Suppressor macrophage treated with lipopolysaccharide for 4 hours (primary cell): ENCODE measurements around the gene BID.

Experiments used
- DNase-seq: peaks from one replicate; pipeline ENCODE4 v3.0.0-alpha.2; 2020

The BID gene

GRCh38 chr22:17802822-17803221 lies 28.6 kb upstream of the BID start:
- DNase-seq: no peak

GRCh38 chr22:17802411-17802810 lies 28.1 kb upstream of the BID start:
- no peak for DNase-seq

- peak; percentile 91 for DNase-seq
These were observed 23.7 kb upstream of the BID start for GRCh38 chr22:17797721-17798559.

GRCh38 chr22:17796695-17797094 lies 22.4 kb upstream of the BID start:
- no peak for DNase-seq

GRCh38 chr22:17795661-17796548 lies 21.6 kb upstream of the BID start:
- DNase-seq: no peak

GRCh38 chr22:17794726-17795542 lies 20.7 kb upstream of the BID start:
- DNase-seq: no peak

- no peak for DNase-seq
These were observed 18.7 kb upstream of the BID start for GRCh38 chr22:17792854-17793434.

- no peak for DNase-seq
These were observed 18.0 kb upstream of the BID start for GRCh38 chr22:17792299-17792698.

GRCh38 chr22:17791196-17791595 lies 16.9 kb upstream of the BID start:
- DNase-seq: no peak

GRCh38 chr22:17789379-17790200 lies 15.3 kb upstream of the BID start:
- no peak for DNase-seq

- DNase-seq: no peak
These were observed 14.5 kb upstream of the BID start for GRCh38 chr22:17788528-17789378.

GRCh38 chr22:17787716-17788330 lies 13.6 kb upstream of the BID start:
- no peak for DNase-seq

GRCh38 chr22:17787241-17787640 lies 13.0 kb upstream of the BID start:
- no peak for DNase-seq

- DNase-seq: no peak
These were observed 12.3 kb upstream of the BID start for GRCh38 chr22:17786435-17787161.

- peak; percentile 79 for DNase-seq
These were observed 11.2 kb upstream of the BID start for GRCh38 chr22:17785185-17786184.

- DNase-seq: no peak
These were observed 10.5 kb upstream of the BID start for GRCh38 chr22:17784776-17785175.

- DNase-seq: no peak
These were observed 9.7 kb upstream of the BID start for GRCh38 chr22:17783773-17784480.

GRCh38 chr22:17783312-17783711 lies 9.0 kb upstream of the BID start:
- no peak for DNase-seq
